NCI-H1436 (cell line): ENCODE measurements around the gene KRT24.
"Not testable (repeated sequence)": the region's sequence is repeated elsewhere in the genome, so short reads cannot be mapped to it uniquely, and the experiment has no call there.

ENCODE experiments used
- DNase-seq: peaks from one replicate; lab custom pipeline; 2025; lab: John Stamatoyannopoulos, UW

KRT24 gene

GRCh38 chr17:40703652-40704051 is at the start of gene KRT24:
Gene KRT24 (minus strand): TSS chr17:40703752. CDS start chr17:40703693, 59 bp downstream.
- no peak for DNase-seq

- no peak for DNase-seq
Measured at GRCh38 chr17:40751065-40751464, 47.5 kb upstream of the KRT24 start.

GRCh38 chr17:40750391-40750790 is 46.8 kb upstream of the KRT24 start:
- no peak for DNase-seq

- not testable (repeated sequence) for DNase-seq
Measured at GRCh38 chr17:40748666-40749065, 45.1 kb upstream of the KRT24 start.

GRCh38 chr17:40738553-40738952 is 35.0 kb upstream of the KRT24 start:
- DNase-seq = no peak

- no peak for DNase-seq
Measured at GRCh38 chr17:40735016-40735415, 31.5 kb upstream of the KRT24 start.

- no peak for DNase-seq
Measured at GRCh38 chr17:40734018-40734417, 30.5 kb upstream of the KRT24 start.

- DNase-seq = no peak
Measured at GRCh38 chr17:40730970-40731369, 27.4 kb upstream of the KRT24 start.

GRCh38 chr17:40727447-40728231 is 24.1 kb upstream of the KRT24 start:
- DNase-seq = no peak

GRCh38 chr17:40726919-40727318 is 23.4 kb upstream of the KRT24 start:
- DNase-seq = no peak

- DNase-seq = no peak
Measured at GRCh38 chr17:40724656-40725055, 21.1 kb upstream of the KRT24 start.

GRCh38 chr17:40722241-40722640 is 18.7 kb upstream of the KRT24 start:
- no peak for DNase-seq

GRCh38 chr17:40720899-40721298 is 17.3 kb upstream of the KRT24 start:
- no peak for DNase-seq

- no peak for DNase-seq
Measured at GRCh38 chr17:40718930-40719329, 15.4 kb upstream of the KRT24 start.

GRCh38 chr17:40717776-40718175 is 14.2 kb upstream of the KRT24 start:
- no peak for DNase-seq

- DNase-seq = no peak
Measured at GRCh38 chr17:40714473-40714872, 10.9 kb upstream of the KRT24 start.

- DNase-seq = no peak
Measured at GRCh38 chr17:40707745-40708144, 4.2 kb upstream of the KRT24 start.

GRCh38 chr17:40705584-40705983 is 2.0 kb upstream of the KRT24 start:
- DNase-seq = no peak

- no peak for DNase-seq
Measured at GRCh38 chr17:40702271-40702670, 1.3 kb downstream of the KRT24 start.

GRCh38 chr17:40699853-40700252 is 3.7 kb downstream of the KRT24 start:
- no peak for DNase-seq

- DNase-seq = no peak
Measured at GRCh38 chr17:40699371-40699770, 4.2 kb downstream of the KRT24 start.

- DNase-seq = peak; percentile 3
Measured at GRCh38 chr17:40697297-40697696, 6.3 kb downstream of the KRT24 start.

GRCh38 chr17:40696651-40697072 is 6.9 kb downstream of the KRT24 start:
- no peak for DNase-seq

GRCh38 chr17:40695874-40696472 is 7.6 kb downstream of the KRT24 start:
- no peak for DNase-seq
